ENCODE results near the gene FBXL19.

Gene FBXL19

GRCh38 chr16:30928390-30928789 is 5.0 kb downstream of the FBXL19 start:
- Histone ChIP-seq H3K9ac (ENCODE audit: low read length) (no peak overlapping the region), H3K79me2 (ENCODE audit: insufficient read depth, low read length) (no peaks in the 10 kb centered on the region), H3K27ac (ENCODE audit: low read depth, low read length) (no peak overlapping the region), H3K9me2 (replicated peaks; ENCODE audit: insufficient read depth, low read length) (no peaks in the 10 kb centered on the region), H3K9me3 (ENCODE audit: insufficient read depth, low read length) (no peaks in the 10 kb centered on the region), H3F3A (ENCODE audit: insufficient read depth) (0 out of 2 replicates have a peak, but pooled peaks cover 3% of the 10 kb centered on the region), H3K4me2 (ENCODE audit: low read depth, low read length, poor library complexity, severe bottlenecking) (no peak overlapping the region), H2AFZ (ENCODE audit: low read depth, low read length, severe bottlenecking) (no peak overlapping the region), H3K27me3 (ENCODE audit: low read length) (no peaks in the 10 kb centered on the region), H4K20me1 (ENCODE audit: low read depth, low read length) (no peaks in the 10 kb centered on the region), H3K36me3 (ENCODE audit: low read length) (no peaks in the 10 kb centered on the region), H3K4me3 (ENCODE audit: insufficient read depth, low read length, poor library complexity, severe bottlenecking) (no peak overlapping the region)
- TF ChIP-seq, protein P1, sequence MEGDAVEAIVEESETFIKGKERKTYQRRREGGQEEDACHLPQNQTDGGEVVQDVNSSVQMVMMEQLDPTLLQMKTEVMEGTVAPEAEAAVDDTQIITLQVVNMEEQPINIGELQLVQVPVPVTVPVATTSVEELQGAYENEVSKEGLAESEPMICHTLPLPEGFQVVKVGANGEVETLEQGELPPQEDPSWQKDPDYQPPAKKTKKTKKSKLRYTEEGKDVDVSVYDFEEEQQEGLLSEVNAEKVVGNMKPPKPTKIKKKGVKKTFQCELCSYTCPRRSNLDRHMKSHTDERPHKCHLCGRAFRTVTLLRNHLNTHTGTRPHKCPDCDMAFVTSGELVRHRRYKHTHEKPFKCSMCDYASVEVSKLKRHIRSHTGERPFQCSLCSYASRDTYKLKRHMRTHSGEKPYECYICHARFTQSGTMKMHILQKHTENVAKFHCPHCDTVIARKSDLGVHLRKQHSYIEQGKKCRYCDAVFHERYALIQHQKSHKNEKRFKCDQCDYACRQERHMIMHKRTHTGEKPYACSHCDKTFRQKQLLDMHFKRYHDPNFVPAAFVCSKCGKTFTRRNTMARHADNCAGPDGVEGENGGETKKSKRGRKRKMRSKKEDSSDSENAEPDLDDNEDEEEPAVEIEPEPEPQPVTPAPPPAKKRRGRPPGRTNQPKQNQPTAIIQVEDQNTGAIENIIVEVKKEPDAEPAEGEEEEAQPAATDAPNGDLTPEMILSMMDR (IDR thresholded peaks at IDR 0.05; ENCODE audit: insufficient read depth, low read length, poor library complexity, severe bottlenecking): no peak
- no peak for TF ChIP-seq EZH2phosphoT487 (conservative IDR thresholded peaks at IDR 0.05; ENCODE audit: low read length)

DNA sequence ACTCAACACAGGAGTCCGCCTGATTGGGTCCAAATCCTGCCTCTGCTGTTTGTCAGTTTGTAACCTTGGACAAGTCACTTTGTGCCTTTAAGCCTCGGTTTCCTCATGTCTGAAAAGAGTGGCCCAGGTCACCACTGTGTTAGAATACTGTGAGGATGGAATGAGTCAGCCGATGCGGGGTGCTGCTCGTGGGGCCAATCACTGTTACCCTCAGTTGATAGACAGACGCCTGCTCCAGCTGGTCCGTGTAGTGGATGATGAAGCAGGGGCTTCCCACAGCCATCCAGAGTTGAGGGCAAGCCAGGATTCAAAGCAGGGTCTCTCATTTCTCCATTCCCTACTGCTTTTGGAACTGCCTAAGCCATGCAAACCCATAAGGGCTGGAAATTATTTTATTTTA is 5.8 kb downstream of the FBXL19 start:
- H3K9me3 ChIP-seq (ENCODE audit: insufficient read depth, low read length): no peaks in the 10 kb centered on the region
- no peak overlapping the region for H3K4me2 ChIP-seq (ENCODE audit: low read depth, low read length, poor library complexity, severe bottlenecking)
- H3K4me3 ChIP-seq (ENCODE audit: insufficient read depth, low read length, poor library complexity, severe bottlenecking): no peak overlapping the region
- H3K36me3 ChIP-seq (ENCODE audit: low read length): no peaks in the 10 kb centered on the region
- no peak for TF ChIP-seq EZH2phosphoT487 (conservative IDR thresholded peaks at IDR 0.05; ENCODE audit: low read length)
- TF ChIP-seq, protein P1 (IDR thresholded peaks at IDR 0.05; ENCODE audit: insufficient read depth, low read length, poor library complexity, severe bottlenecking): no peak
- H2AFZ ChIP-seq (ENCODE audit: low read depth, low read length, severe bottlenecking): no peak overlapping the region
- no peaks in the 10 kb centered on the region for H4K20me1 ChIP-seq (ENCODE audit: low read depth, low read length)
- no peaks in the 10 kb centered on the region for H3K79me2 ChIP-seq (ENCODE audit: insufficient read depth, low read length)
- H3K27ac ChIP-seq (ENCODE audit: low read depth, low read length): no peak overlapping the region
- H3K9ac ChIP-seq (ENCODE audit: low read length): no peak overlapping the region
- no peaks in the 10 kb centered on the region for H3K9me2 ChIP-seq (replicated peaks; ENCODE audit: insufficient read depth, low read length)
- 0 out of 2 replicates have a peak, but pooled peaks cover 3% of the 10 kb centered on the region for H3F3A ChIP-seq (ENCODE audit: insufficient read depth)
- H3K27me3 ChIP-seq (ENCODE audit: low read length): no peaks in the 10 kb centered on the region

DNA sequence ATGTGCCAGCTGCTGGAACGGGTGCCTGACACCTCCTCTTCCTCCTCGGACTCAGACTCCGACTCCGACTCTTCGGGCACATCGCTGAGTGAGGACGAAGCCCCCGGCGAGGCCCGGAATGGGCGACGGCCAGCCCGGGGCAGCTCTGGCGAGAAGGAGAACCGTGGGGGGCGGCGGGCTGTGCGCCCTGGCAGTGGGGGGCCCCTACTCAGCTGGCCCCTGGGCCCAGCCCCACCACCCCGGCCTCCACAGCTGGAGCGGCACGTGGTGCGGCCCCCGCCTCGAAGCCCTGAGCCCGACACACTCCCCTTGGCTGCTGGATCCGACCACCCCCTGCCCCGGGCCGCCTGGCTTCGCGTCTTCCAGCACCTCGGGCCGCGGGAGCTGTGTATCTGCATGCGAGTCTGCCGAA is 6.8 kb downstream of the FBXL19 start:
- H3K27ac ChIP-seq (ENCODE audit: low read depth, low read length): no peak overlapping the region
- H3K9ac ChIP-seq (ENCODE audit: low read length): no peak overlapping the region
- no peaks in the 10 kb centered on the region for H3K36me3 ChIP-seq (ENCODE audit: low read length)
- 0 out of 2 replicates have a peak, but pooled peaks cover 3% of the 10 kb centered on the region for H3F3A ChIP-seq (ENCODE audit: insufficient read depth)
- H4K20me1 ChIP-seq (ENCODE audit: low read depth, low read length): no peaks in the 10 kb centered on the region
- H3K4me2 ChIP-seq (ENCODE audit: low read depth, low read length, poor library complexity, severe bottlenecking): no peak overlapping the region
- H3K79me2 ChIP-seq (ENCODE audit: insufficient read depth, low read length): no peaks in the 10 kb centered on the region
- no peak for TF ChIP-seq EZH2phosphoT487 (conservative IDR thresholded peaks at IDR 0.05; ENCODE audit: low read length)
- TF ChIP-seq, protein P1 (IDR thresholded peaks at IDR 0.05; ENCODE audit: insufficient read depth, low read length, poor library complexity, severe bottlenecking): no peak
- H3K4me3 ChIP-seq (ENCODE audit: insufficient read depth, low read length, poor library complexity, severe bottlenecking): no peak overlapping the region
- no peak overlapping the region for H2AFZ ChIP-seq (ENCODE audit: low read depth, low read length, severe bottlenecking)
- H3K27me3 ChIP-seq (ENCODE audit: low read length): no peaks in the 10 kb centered on the region
- no peaks in the 10 kb centered on the region for H3K9me2 ChIP-seq (replicated peaks; ENCODE audit: insufficient read depth, low read length)
- no peaks in the 10 kb centered on the region for H3K9me3 ChIP-seq (ENCODE audit: insufficient read depth, low read length)

Measured in SU-DHL-6 (cell line).